Osteocyte (in vitro differentiated cells): ENCODE results near the gene GALNT14. TPM values are rescaled to one million over a fixed set of nuclear protein-coding genes. Genes with fewer than 3 reads are reported as not detected.
A peak's percentile ranks its signal among the peaks of the same experiment; 100 is the strongest.

Experiments used
- DNase-seq: peaks from one replicate; pipeline ENCODE4 v3.0.0; 2021; ENCODE audit warnings: mixed read lengths; ENCODE audit not compliant: unreplicated experiment; ENCODE audit errors: extremely low spot score
- H3K27ac Mint-ChIP-seq: one replicate; pipeline ENCODE4 v1.8.0; 2021; ENCODE audit warnings: mild to moderate bottlenecking, mixed read lengths; ENCODE audit not compliant: unreplicated experiment
- H3K27me3 Mint-ChIP-seq: one replicate; pipeline ENCODE4 v1.8.0; 2021; ENCODE audit warnings: mixed read lengths; ENCODE audit not compliant: unreplicated experiment
- H3K36me3 Mint-ChIP-seq: one replicate; pipeline ENCODE4 v1.8.0; 2021; ENCODE audit warnings: mixed read lengths; ENCODE audit not compliant: unreplicated experiment
- H3K4me1 Mint-ChIP-seq: one replicate; pipeline ENCODE4 v1.8.0; 2021; ENCODE audit warnings: mixed read lengths; ENCODE audit not compliant: unreplicated experiment
- H3K4me3 Mint-ChIP-seq: one replicate; pipeline ENCODE4 v1.8.0; 2021; ENCODE audit warnings: mild to moderate bottlenecking, moderate library complexity, mixed read lengths; ENCODE audit not compliant: unreplicated experiment
- H3K9me3 Mint-ChIP-seq: one replicate; pipeline ENCODE4 v1.8.0; 2021; ENCODE audit warnings: mixed read lengths; ENCODE audit not compliant: unreplicated experiment
- total RNA-seq: library from RNA; stranded (reverse); gene quantifications from 2 replicates; pipeline ENCODE4 v1.2.1, GENCODE V29; 2021
- TF ChIP-seq, protein P1 (sequence below): fragments of 200-600 bp; sonication (generic); IDR thresholded peaks from 2 replicates; pipeline ENCODE4 v1.5.0; 2021; ENCODE audit warnings: antibody characterized with exemption, mild to moderate bottlenecking, moderate library complexity

GALNT14 gene
- total RNA-seq, 1 donor from 2014 or later: 4.1 TPM

DNA sequence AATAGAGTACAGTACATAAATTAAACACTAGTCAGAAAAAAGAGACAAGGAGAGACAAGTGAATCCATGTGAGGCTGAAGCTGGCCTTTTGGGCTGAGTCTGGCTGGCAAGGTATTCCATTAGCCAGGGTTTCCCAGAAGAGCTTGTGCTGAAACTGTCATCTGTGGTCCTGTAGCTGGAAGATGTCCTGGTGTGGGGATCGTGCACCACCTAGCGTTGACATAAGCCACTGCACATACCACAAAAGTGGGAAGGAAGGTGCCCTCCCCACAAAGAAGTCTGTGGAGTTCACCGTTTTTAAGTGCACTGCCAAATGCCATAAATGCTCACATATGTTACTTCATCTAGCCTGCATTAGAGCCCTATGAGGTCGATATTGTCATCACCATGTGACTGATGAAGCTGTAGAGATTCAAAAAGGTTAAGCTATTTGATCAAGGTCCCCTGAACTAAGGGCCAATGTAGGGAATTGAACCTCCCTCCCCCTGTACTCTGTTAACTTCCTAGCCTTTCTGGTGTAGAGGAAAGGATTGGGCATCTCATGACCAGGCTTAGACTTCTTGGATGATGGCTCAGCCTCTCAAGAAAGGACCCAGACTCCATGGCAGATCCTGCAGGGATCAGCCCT is 31.9 kb upstream of the GALNT14 start:
- peaks cover 33% of the 10 kb centered on the region for H3K27me3 Mint-ChIP-seq
- no peaks in the 10 kb centered on the region for H3K4me1 Mint-ChIP-seq
- H3K27ac Mint-ChIP-seq: no peak overlapping the region
- TF ChIP-seq, protein P1, sequence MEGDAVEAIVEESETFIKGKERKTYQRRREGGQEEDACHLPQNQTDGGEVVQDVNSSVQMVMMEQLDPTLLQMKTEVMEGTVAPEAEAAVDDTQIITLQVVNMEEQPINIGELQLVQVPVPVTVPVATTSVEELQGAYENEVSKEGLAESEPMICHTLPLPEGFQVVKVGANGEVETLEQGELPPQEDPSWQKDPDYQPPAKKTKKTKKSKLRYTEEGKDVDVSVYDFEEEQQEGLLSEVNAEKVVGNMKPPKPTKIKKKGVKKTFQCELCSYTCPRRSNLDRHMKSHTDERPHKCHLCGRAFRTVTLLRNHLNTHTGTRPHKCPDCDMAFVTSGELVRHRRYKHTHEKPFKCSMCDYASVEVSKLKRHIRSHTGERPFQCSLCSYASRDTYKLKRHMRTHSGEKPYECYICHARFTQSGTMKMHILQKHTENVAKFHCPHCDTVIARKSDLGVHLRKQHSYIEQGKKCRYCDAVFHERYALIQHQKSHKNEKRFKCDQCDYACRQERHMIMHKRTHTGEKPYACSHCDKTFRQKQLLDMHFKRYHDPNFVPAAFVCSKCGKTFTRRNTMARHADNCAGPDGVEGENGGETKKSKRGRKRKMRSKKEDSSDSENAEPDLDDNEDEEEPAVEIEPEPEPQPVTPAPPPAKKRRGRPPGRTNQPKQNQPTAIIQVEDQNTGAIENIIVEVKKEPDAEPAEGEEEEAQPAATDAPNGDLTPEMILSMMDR: peak; percentile 93
- no peaks in the 10 kb centered on the region for H3K9me3 Mint-ChIP-seq
- no peaks in the 10 kb centered on the region for H3K36me3 Mint-ChIP-seq
- H3K4me3 Mint-ChIP-seq: no peak overlapping the region
- DNase-seq: peak; percentile 82

DNA sequence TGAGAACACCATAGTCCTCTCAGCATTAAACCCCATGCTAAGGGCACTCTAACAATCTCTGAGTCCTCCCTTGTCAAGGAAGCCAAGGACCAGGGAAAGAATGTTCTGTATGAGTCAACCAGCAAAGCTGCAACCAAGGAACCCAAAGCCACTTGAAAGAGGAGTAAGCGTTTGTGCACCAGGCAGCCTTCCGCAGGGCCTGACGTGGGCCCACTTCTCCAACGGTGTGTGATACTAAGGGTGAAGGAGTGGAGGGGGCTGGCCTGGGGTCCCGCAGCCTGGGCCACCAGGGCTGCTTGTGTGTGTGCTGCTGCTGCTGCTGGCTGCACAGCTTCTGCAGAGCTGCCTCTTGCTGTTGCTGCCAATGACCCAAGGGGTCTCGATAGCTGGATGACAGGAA is 30.1 kb upstream of the GALNT14 start:
- Mint-ChIP-seq H3K9me3 (no peaks in the 10 kb centered on the region), H3K36me3 (no peaks in the 10 kb centered on the region), H3K27ac (no peak overlapping the region), H3K4me1 (no peaks in the 10 kb centered on the region), H3K27me3 (peaks cover 30% of the 10 kb centered on the region), H3K4me3 (no peak overlapping the region)
- TF ChIP-seq, protein P1: no peak
- DNase-seq: peak; percentile 73

- Mint-ChIP-seq H3K9me3 (no peaks in the 10 kb centered on the region), H3K4me3 (no peak overlapping the region), H3K36me3 (no peaks in the 10 kb centered on the region), H3K4me1 (no peaks in the 10 kb centered on the region), H3K27me3 (peaks cover 26% of the 10 kb centered on the region), H3K27ac (no peak overlapping the region)
- TF ChIP-seq, protein P1: no peak
- DNase-seq: no peak
Observed at GRCh38 chr2:31166925-31167324, 28.7 kb upstream of the GALNT14 start.

DNA sequence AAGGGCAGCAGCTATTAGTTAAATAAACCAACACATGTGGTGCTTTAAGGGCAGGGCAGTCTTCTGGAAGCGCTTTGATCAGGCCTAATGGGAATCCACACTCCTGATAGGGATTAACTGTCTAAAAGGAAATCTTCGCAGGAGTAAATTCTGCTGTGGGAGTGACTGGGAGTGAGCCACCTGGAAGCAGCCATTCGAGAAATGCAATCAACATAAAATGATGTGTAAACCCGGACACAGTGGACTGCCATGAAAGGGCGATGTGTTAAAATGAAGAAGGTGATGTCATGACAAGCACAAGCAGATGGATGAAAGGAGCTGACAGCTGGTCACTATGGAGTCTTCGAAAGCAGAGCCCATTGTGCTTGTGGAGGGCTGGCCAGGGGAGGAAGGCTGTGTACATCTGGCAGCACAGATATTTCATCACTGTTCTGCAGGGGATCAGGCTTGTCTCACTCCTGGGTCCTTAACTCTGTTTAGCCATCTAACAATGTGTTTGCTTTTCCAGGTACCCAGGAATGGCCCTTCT is 24.8 kb upstream of the GALNT14 start:
- H3K9me3 Mint-ChIP-seq: no peaks in the 10 kb centered on the region
- H3K4me3 Mint-ChIP-seq: no peak overlapping the region
- TF ChIP-seq, protein P1: no peak
- H3K27me3 Mint-ChIP-seq: peaks cover 20% of the 10 kb centered on the region
- H3K27ac Mint-ChIP-seq: no peak overlapping the region
- no peaks in the 10 kb centered on the region for H3K36me3 Mint-ChIP-seq
- no peaks in the 10 kb centered on the region for H3K4me1 Mint-ChIP-seq
- no peak for DNase-seq

- Mint-ChIP-seq H3K36me3 (no peaks in the 10 kb centered on the region), H3K9me3 (no peaks in the 10 kb centered on the region), H3K4me3 (no peak overlapping the region), H3K27ac (no peak overlapping the region), H3K4me1 (no peaks in the 10 kb centered on the region), H3K27me3 (peaks cover 23% of the 10 kb centered on the region)
- TF ChIP-seq, protein P1: no peak
- no peak for DNase-seq
Observed at GRCh38 chr2:31161637-31162036, 23.4 kb upstream of the GALNT14 start.
